Fibroblast of pulmonary artery (primary cell): ENCODE data around the gene FRAS1.

ENCODE experiments used
- DNase-seq: peaks from one replicate; pipeline ENCODE4 v3.0.0-alpha.2; 2010; ENCODE audit warnings: low read depth
- H3K4me3 ChIP-seq: replicated peaks from 2 replicates; pipeline ENCODE4 v1.5.1; 2011; ENCODE audit warnings: low read depth, mild to moderate bottlenecking, control low read depth, low read length, moderate library complexity
- TF ChIP-seq, protein P1 (sequence below): IDR thresholded peaks from 2 replicates; pipeline ENCODE4 v1.5.1; 2011; ENCODE audit warnings: mild to moderate bottlenecking, control low read depth, low read length, inconsistent platforms; ENCODE audit errors: missing control alignments

Gene FRAS1

GRCh38 chr4:78039678-78040077 is 17.4 kb upstream of the FRAS1 start:
- TF ChIP-seq, protein P1, sequence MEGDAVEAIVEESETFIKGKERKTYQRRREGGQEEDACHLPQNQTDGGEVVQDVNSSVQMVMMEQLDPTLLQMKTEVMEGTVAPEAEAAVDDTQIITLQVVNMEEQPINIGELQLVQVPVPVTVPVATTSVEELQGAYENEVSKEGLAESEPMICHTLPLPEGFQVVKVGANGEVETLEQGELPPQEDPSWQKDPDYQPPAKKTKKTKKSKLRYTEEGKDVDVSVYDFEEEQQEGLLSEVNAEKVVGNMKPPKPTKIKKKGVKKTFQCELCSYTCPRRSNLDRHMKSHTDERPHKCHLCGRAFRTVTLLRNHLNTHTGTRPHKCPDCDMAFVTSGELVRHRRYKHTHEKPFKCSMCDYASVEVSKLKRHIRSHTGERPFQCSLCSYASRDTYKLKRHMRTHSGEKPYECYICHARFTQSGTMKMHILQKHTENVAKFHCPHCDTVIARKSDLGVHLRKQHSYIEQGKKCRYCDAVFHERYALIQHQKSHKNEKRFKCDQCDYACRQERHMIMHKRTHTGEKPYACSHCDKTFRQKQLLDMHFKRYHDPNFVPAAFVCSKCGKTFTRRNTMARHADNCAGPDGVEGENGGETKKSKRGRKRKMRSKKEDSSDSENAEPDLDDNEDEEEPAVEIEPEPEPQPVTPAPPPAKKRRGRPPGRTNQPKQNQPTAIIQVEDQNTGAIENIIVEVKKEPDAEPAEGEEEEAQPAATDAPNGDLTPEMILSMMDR: no peak
- DNase-seq: no peak
- no peak overlapping the region for H3K4me3 ChIP-seq

GRCh38 chr4:78040431-78040830 is 16.7 kb upstream of the FRAS1 start:
- H3K4me3 ChIP-seq: no peak overlapping the region
- TF ChIP-seq, protein P1: no peak
- DNase-seq: peak; percentile 64

- TF ChIP-seq, protein P1: no peak
- no peak overlapping the region for H3K4me3 ChIP-seq
- no peak for DNase-seq
Measured at GRCh38 chr4:78047366-78047765, 9.8 kb upstream of the FRAS1 start.

GRCh38 chr4:78056265-78057129 is 626 bp upstream of the FRAS1 start:
- peak overlapping the region; percentile 72 for H3K4me3 ChIP-seq
- DNase-seq: peak; percentile 71
- TF ChIP-seq, protein P1: no peak

GRCh38 chr4:78057600-78058550 is 752 bp downstream of the FRAS1 start:
- H3K4me3 ChIP-seq: peak overlapping the region; percentile 72
- DNase-seq: peak; percentile 40
- TF ChIP-seq, protein P1: no peak

GRCh38 chr4:78058591-78059523 is 1.7 kb downstream of the FRAS1 start:
- H3K4me3 ChIP-seq: peak overlapping the region; percentile 72
- TF ChIP-seq, protein P1: no peak
- peak; percentile 23 for DNase-seq
